ENCODE data around the gene CLCNKA. TPM values are rescaled to one million over a fixed set of nuclear protein-coding genes. Genes with fewer than 3 reads are reported as not detected.
A peak's percentile ranks its signal among the peaks of the same experiment; 100 is the strongest.

The CLCNKA gene
- total RNA-seq, 1 experiment from 2014 or later: not detected

- no peak overlapping the region for H3K4me3 ChIP-seq
- H3K36me3 ChIP-seq: no peaks in the 10 kb centered on the region
- peak; percentile 86 for DNase-seq
- H3K27me3 ChIP-seq: no peaks in the 10 kb centered on the region
- no peaks in the 10 kb centered on the region for H3K9me3 ChIP-seq
Measured at GRCh38 chr1:16076031-16076864, 54.4 kb downstream of the CLCNKA start.

- Histone ChIP-seq H3K9me3 (no peaks in the 10 kb centered on the region), H3K36me3 (no peaks in the 10 kb centered on the region), H3K4me3 (no peak overlapping the region), H3K27me3 (no peaks in the 10 kb centered on the region)
- peak; percentile 88 for DNase-seq
Measured at GRCh38 chr1:16076865-16077238, 55.0 kb downstream of the CLCNKA start.

GRCh38 chr1:16077406-16078245, 55.8 kb downstream of the CLCNKA start:
- Histone ChIP-seq H3K36me3 (no peaks in the 10 kb centered on the region), H3K9me3 (no peaks in the 10 kb centered on the region), H3K27me3 (no peaks in the 10 kb centered on the region), H3K4me3 (no peak overlapping the region)
- DNase-seq: peak; percentile 17

DNA sequence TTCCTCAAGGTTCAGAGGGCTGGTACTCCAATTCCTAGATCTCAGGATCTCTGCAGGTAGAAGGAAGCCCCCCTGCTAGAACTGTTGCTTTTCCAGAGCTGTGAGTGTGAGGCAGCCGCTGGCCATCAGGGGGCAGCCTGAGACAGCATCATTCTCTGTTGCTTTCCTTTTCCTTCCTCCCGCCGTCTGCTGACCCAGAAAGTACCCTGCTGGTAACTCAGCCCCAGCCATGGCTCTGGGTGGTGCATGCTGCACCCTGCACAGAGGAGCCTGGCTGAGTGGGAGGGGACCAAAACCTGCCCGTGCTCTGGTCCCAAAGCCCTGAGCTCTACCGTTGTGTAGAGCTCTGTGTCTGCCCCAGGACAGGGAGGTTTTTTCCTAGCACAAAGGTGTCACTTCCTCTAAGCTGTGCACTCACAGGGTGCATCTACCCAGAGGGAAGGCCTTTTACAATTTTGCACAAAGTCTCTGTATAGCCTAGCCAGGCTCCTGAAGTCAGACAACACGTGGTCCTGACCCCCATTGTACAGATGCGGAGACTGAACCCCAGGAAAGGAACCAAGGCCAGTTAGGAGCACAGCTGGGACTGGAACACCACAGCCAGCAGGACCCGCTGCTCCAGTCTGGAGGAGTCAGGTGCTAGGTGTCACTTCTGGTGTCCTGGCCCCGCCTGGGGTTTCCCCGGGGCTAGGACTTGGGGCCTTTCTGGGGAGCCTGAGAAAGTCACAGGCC, 57.3 kb downstream of the CLCNKA start:
- peak; percentile 71 for DNase-seq
- H3K4me3 ChIP-seq: no peak overlapping the region
- H3K36me3 ChIP-seq: no peaks in the 10 kb centered on the region
- H3K9me3 ChIP-seq: no peaks in the 10 kb centered on the region
- no peaks in the 10 kb centered on the region for H3K27me3 ChIP-seq

DNA sequence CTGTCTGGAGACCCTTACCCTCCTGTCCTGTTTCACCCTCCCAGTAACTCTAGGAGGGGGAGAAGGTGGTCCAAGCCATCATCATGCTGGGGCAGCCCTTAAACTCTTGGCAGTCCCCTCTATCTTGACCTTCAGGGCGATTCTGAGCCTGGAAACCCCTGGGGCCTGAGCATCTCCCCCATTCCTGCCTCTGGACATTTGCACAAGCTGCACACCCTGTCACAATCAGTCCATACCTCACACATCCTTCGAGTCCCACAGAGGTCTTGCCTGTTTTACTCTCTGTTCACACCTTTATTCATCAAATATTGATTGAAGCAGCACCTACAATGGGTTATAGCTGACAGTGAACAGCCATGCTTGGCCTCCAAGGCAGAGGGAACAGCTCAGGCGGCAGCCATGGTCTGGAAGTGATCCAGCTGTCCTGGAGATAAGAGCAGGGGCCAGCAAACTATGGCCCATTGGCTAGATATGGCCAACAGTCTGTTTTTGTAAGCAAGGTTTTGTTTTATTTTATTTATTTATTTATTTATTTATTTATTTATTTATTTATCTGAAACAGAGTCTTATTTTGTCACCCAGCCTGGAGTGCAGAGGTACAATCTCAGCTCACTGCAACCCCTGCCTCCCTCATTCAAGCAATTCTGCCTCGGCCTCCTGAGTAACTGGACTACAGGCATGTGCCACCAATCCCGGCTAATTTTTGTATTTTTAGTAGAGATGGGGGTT, 58.8 kb downstream of the CLCNKA start:
- no peak for DNase-seq
- no peaks in the 10 kb centered on the region for H3K9me3 ChIP-seq
- H3K4me3 ChIP-seq: no peak overlapping the region
- H3K36me3 ChIP-seq: no peaks in the 10 kb centered on the region
- H3K27me3 ChIP-seq: no peaks in the 10 kb centered on the region

- Histone ChIP-seq H3K9me3 (no peaks in the 10 kb centered on the region), H3K36me3 (no peaks in the 10 kb centered on the region), H3K4me3 (no peak overlapping the region), H3K27me3 (no peaks in the 10 kb centered on the region)
- no peak for DNase-seq
Measured at GRCh38 chr1:16081636-16082035, 59.8 kb downstream of the CLCNKA start.

DNA sequence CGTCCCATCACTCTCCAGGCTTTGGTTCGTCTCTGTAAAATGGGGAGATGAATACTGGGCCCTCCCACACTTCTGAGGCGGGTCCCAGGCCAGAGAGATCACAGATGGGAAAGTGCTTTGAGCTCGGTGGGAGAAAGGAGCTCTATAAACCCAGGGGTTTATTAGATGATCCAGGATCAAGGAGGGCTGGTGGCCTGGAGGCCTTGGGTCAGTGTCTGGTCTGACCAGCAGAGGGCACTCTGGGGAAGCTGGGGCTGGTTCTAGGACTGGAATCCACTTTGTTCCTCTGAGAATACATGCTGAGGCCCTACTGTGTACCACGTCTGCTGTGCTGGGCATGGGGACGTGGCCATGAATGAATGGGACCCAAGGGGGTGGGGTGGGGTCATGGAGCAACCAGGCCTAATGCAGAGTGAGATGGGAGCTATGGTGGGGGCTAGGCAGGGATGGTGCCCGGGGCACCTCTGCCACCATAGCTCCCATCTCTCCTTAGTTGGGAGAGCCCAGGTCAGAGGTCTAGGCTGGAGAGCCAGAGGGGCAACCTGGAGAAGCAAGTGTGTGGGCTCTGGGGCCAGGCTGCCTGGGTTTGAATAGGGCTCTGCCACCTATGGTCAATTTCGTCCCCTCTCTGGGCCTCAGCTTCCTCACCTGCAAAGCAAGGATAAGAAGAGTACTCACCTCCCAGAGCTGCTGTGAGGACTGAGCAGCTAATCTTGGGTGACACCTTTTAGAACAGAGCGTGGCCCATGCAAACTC, 60.6 kb downstream of the CLCNKA start:
- Histone ChIP-seq H3K27me3 (no peaks in the 10 kb centered on the region), H3K9me3 (no peaks in the 10 kb centered on the region), H3K4me3 (no peak overlapping the region), H3K36me3 (no peaks in the 10 kb centered on the region)
- peak; percentile 62 for DNase-seq

DNA sequence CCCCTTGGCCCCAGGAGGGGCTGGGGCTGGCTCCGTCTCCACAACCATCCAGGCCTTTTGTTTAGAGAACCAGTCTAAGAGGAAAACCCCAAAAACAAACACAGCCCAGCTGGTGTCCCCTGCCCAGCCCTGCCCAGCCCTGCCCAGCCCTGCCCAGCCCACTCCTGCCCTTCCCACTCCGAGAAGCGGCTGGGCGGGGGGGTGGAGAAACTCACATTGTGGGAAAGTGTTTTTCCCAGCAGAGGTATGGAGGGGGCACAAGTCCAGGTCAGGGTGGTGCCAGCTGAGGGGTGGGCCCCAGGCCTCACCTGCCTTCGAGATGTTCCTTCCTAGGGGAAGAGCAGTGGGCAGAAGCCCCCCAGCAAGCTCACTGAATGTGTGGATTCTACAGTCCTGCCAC, 61.6 kb downstream of the CLCNKA start:
- no peaks in the 10 kb centered on the region for H3K36me3 ChIP-seq
- no peak overlapping the region for H3K4me3 ChIP-seq
- H3K27me3 ChIP-seq: no peaks in the 10 kb centered on the region
- H3K9me3 ChIP-seq: no peaks in the 10 kb centered on the region
- no peak for DNase-seq

Other genes with a start within 250 kb of the CLCNKA start
- 4.7 and 6.2 TPM in 2 replicates for gene UQCRHL, start 214.4 kb upstream of the CLCNKA start, total RNA-seq (2014; rRNA removed; shearing (Covaris generic); ENCODE audit: low replicate concordance)
- 3.3 and 4.8 TPM in 2 replicates for gene SPEN, start 174.3 kb upstream of the CLCNKA start, total RNA-seq (2014; rRNA removed; shearing (Covaris generic); ENCODE audit: low replicate concordance)
- gene ZBTB17, start 45.9 kb upstream of the CLCNKA start, total RNA-seq (2014; rRNA removed; shearing (Covaris generic); ENCODE audit: low replicate concordance): 25.7 and 29.1 TPM in 2 replicates
- gene SRARP, start 17.8 kb upstream of the CLCNKA start, total RNA-seq (2014; rRNA removed; shearing (Covaris generic); ENCODE audit: low replicate concordance): not detected in 2 replicates
- 1.9 and 4.5 TPM in 2 replicates for gene HSPB7, start 4.0 kb upstream of the CLCNKA start, total RNA-seq (2014; rRNA removed; shearing (Covaris generic); ENCODE audit: low replicate concordance)
- not detected in 2 replicates for gene CLCNKB, start 21.7 kb downstream of the CLCNKA start, total RNA-seq (2014; rRNA removed; shearing (Covaris generic); ENCODE audit: low replicate concordance)
- gene FAM131C, start 51.6 kb downstream of the CLCNKA start, total RNA-seq (2014; rRNA removed; shearing (Covaris generic); ENCODE audit: low replicate concordance): 0.15 and 2.1 TPM in 2 replicates
- gene EPHA2, start 134.0 kb downstream of the CLCNKA start, total RNA-seq (2014; rRNA removed; shearing (Covaris generic); ENCODE audit: low replicate concordance): 68.4 and 80.5 TPM in 2 replicates
- gene ARHGEF19, start 190.6 kb downstream of the CLCNKA start, total RNA-seq (2014; rRNA removed; shearing (Covaris generic); ENCODE audit: low replicate concordance): 20.4 and 36.3 TPM in 2 replicates
- 2.7 and 5.1 TPM in 2 replicates for gene CPLANE2, start 215.1 kb downstream of the CLCNKA start, total RNA-seq (2014; rRNA removed; shearing (Covaris generic); ENCODE audit: low replicate concordance)